ENCODE results near the gene STK11IP.

Gene STK11IP

GRCh38 chr2:219615894-219616293 is 18.2 kb downstream of the STK11IP start:
- no peak for DNase-seq (ENCODE audit: low read depth, low spot score)

- no peak for DNase-seq (ENCODE audit: low read depth, low spot score)
Measured at GRCh38 chr2:219616550-219616949, 18.9 kb downstream of the STK11IP start.

GRCh38 chr2:219618733-219619122 is 21.1 kb downstream of the STK11IP start:
- DNase-seq (ENCODE audit: low read depth, low spot score), result no peak

GRCh38 chr2:219619235-219619634 is 21.6 kb downstream of the STK11IP start:
- DNase-seq (ENCODE audit: low read depth, low spot score), result no peak

GRCh38 chr2:219620546-219620945 is 22.9 kb downstream of the STK11IP start:
- DNase-seq (ENCODE audit: low read depth, low spot score), result no peak

GRCh38 chr2:219621935-219622334 is 24.3 kb downstream of the STK11IP start:
- DNase-seq (ENCODE audit: low read depth, low spot score), result no peak

GRCh38 chr2:219622472-219622871 is 24.8 kb downstream of the STK11IP start:
- DNase-seq (ENCODE audit: low read depth, low spot score), result no peak

- no peak for DNase-seq (ENCODE audit: low read depth, low spot score)
Measured at GRCh38 chr2:219624565-219624964, 26.9 kb downstream of the STK11IP start.

- no peak for DNase-seq (ENCODE audit: low read depth, low spot score)
Measured at GRCh38 chr2:219625179-219625578, 27.5 kb downstream of the STK11IP start.

GRCh38 chr2:219626540-219626939 is 28.9 kb downstream of the STK11IP start:
- no peak for DNase-seq (ENCODE audit: low read depth, low spot score)

- no peak for DNase-seq (ENCODE audit: low read depth, low spot score)
Measured at GRCh38 chr2:219627103-219628100, 29.7 kb downstream of the STK11IP start, which contains the start of gene SLC4A3. TSS of gene SLC4A3 (plus strand) at chr2:219627630. CDS start at chr2:219627993, 363 bp downstream.

- DNase-seq (ENCODE audit: low read depth, low spot score), result no peak
Measured at GRCh38 chr2:219628235-219628985, 30.8 kb downstream of the STK11IP start.

- DNase-seq (ENCODE audit: low read depth, low spot score), result no peak
Measured at GRCh38 chr2:219628986-219629901, 31.6 kb downstream of the STK11IP start.

- DNase-seq (ENCODE audit: low read depth, low spot score), result no peak
Measured at GRCh38 chr2:219629976-219630695, 32.5 kb downstream of the STK11IP start.

GRCh38 chr2:219630770-219631405 is 33.2 kb downstream of the STK11IP start:
- no peak for DNase-seq (ENCODE audit: low read depth, low spot score)

GRCh38 chr2:219631406-219631891 is 33.8 kb downstream of the STK11IP start:
- no peak for DNase-seq (ENCODE audit: low read depth, low spot score)

- DNase-seq (ENCODE audit: low read depth, low spot score), result no peak
Measured at GRCh38 chr2:219631904-219632759, 34.5 kb downstream of the STK11IP start.

GRCh38 chr2:219632760-219633105 is 35.1 kb downstream of the STK11IP start:
- no peak for DNase-seq (ENCODE audit: low read depth, low spot score)
